Stimulated activated CD8-positive, alpha-beta memory T cell treated with anti-CD3 and anti-CD28 coated beads, Interleukin-4, amount 100 ng/mL, for 1 hour (primary cell): Measurements from ENCODE around the gene PHYKPL.

Source experiments
- DNase-seq, 2 donors: peaks; one replicate each; pipeline ENCODE4 v3.0.0-alpha.2; 2020; ENCODE audit warnings: low read depth in 2 of 2, low spot score in 1 of 2

Gene PHYKPL

GRCh38 chr5:178232124-178232919 is at the start of gene PHYKPL:
TSS of gene PHYKPL (minus strand) at chr5:178232802. CDS start at chr5:178232550, 252 bp downstream.
- peak in 1 of 2 donors; percentile 34 for DNase-seq

- no peak for DNase-seq
Measured at GRCh38 chr5:178282391-178282790, 49.8 kb upstream of the PHYKPL start.

- DNase-seq, result no peak
Measured at GRCh38 chr5:178281331-178281730, 48.7 kb upstream of the PHYKPL start.

DNA sequence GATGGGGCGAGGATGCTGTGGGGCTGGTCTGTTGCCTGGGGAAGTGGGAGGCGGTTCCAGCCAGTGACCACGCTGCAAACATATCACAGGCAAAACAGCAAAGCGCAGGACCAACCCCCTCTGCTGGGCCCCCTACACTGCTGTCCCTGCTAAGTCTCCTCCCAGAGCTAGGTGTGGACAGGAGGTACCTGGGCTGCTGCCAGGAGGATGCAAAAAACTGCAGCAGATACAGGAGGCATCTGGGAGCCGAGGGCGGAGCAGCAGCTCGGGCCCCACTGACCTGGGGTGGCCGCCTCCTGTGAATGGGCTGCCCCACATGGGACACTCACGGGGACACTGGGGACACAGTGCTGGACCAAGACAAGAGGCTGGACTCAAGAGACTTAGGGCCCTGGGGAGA is 48.0 kb upstream of the PHYKPL start:
- DNase-seq, result no peak

DNA sequence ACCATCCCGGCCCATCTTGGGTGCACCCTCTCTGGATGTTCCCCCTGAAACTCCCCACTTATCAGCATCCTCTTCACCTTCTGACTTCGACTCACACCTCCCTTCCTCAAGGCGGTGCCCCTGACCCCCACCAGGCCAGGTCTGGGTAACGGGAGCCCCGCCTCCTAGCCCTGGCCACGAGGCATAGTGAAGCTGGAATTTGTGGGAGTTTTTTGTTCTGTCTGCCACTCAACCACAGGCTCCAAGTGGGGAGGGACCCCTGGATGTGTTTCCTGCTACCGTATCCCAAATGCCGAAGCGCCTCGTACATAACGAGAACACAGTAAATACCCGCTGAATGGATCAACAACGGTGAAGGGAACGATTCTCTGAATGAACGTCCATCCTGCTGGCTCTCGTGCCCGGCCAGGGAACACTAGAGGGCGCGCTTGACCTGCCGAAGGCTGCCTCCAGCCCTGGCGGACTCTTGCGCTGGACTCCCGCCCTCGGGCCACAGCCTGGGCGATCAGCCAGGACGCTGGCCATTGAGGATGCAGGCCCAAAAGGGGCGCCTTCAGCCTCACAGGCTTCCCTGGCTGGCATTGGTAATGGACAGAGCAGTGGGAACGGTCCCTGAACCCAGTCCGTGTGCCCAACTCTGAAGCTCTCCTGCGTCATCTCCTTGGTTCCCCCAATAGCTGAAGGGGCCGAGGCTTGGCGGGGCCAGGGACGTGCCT is 47.3 kb upstream of the PHYKPL start:
- DNase-seq, result peak; percentile 22 to 27

- DNase-seq, result no peak
Measured at GRCh38 chr5:178279026-178279722, 46.6 kb upstream of the PHYKPL start.

- DNase-seq, result no peak
Measured at GRCh38 chr5:178278358-178279023, 45.9 kb upstream of the PHYKPL start.

DNA sequence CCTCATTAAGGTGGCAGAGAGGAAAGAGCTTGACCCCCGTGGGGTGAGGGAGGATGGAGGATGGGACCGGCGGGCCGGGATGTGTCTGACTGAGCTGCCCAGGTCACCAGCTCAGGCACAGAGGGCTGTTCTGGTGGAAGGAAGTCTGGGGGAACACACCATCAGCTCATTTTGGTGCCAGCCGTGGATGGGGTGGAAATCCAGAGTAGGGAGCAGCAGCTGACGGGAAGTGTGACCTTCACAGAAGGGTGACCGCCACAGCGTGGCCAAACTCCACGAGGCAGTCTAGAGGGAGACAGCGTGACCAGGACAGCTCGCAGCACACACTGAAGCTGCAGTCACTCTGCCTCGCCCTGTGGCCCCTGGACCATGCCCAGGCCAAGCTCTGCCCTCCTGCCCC is 45.3 kb upstream of the PHYKPL start:
- no peak for DNase-seq

DNA sequence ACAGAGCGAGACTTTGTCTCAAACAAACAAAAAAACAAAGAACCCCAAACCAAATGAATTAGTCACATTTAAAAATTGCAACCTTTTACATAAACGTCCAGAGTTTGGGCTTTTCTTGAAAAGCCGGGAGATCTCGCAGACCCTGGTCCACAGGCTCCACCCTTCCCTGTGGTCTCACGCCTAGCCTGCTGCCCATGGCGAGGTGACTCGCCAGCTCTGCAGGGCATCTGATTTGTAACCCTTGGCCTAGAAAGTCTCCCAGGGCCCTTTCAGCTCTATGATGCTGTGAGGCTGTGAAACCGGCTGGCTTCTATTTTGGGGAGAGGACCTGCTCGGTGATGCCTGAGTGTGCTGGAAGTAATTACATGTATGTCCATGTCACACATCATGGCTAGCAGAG is 44.7 kb upstream of the PHYKPL start:
- DNase-seq, result no peak

DNA sequence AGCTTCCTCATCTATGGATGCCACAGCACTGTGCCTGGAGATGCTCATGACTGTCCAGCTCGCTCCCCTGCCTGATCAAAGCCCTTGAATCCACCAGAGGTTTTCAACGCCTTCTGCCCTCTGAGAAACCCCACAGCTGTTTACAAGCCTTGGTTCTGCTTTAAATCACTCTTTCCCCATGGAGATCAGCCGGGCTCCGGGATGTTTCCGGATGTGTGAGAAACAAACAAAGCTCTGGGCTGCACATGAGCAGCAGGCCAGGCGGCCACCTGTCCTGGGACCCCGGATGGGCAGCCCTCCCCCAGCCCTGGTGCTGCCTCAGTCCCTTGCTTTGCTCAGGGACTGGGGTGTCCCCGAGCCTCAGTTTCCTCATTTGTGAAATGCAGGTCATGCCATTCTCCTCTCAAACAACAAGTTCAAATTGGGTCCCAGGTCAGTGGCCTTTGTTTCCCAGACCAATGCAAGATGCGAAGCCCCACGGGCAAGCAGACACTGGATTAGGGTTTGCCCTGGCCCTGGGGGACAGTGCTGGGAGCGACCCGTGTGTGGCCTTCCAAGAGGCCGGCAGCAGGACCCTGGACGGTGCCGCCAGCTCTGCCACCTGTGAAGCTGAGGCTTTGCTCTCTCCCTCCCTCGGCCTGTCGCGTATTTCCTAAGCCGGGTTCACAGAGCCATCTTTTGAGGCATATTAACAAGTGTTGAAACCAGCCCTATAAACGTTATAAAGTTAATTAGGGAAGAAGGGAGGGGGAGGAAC is 42.4 kb upstream of the PHYKPL start:
- no peak for DNase-seq

DNA sequence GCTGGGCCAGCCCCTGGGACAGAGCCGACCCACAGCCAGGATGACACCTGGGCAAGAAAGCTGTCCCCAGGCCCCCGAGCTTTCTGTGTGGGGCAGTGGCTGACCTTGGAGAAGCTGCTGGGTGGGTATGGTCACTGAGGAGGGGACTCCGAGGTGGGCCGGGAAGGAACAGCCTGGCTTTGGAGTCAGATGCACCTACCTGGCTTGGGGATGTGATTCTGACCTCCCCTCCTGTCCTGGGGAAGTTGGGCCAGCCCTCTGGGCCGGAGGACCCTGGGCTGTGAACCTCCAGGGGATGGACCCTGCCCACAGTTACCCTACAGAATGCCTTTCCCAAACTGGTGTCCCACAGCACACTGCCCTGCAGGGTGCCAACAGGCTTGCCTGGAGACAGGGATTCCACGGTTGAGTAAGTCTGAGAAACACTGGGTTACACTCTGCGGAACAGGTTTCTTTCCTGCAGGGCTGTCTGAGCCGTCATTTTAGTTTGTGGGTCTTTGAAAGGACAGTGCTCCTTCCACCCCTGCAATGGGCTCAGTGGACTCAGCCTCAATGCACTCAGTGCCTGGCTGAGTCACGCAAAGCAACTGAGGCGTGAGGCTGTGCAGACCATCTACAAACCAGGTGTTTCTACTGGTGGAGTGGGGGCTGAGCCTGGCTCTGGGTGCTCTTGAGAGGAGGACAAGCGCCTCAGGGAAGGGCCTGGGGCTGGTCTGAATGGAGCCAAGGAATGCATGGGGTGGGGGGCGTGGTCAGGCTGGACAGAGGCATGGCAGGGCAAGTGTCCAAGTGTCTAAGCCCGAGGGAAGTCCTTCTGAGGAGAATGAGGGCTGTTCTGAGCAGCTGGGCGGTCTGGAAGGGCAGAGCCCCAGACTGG is 41.3 kb upstream of the PHYKPL start:
- DNase-seq, result no peak

DNA sequence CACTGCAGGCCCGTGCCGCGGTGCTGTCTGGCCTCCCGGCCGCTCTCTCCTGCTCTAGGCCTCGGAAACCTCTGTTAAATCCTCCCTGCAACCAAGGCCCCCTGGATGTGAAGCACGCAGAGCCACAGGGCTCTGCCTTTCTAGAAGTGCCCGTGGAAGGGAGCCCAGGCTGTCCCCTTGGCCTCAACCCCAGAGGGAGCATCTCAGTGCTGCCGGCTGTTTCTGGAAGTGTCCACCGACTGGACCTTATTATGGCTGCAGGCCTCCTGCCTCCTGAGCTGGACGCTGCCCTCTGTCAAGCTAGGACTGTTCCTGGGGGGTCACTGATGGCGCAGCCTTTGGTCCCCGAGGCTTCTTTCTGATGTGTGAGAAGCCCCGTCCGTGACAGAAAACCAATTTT is 40.4 kb upstream of the PHYKPL start:
- DNase-seq, result no peak

DNA sequence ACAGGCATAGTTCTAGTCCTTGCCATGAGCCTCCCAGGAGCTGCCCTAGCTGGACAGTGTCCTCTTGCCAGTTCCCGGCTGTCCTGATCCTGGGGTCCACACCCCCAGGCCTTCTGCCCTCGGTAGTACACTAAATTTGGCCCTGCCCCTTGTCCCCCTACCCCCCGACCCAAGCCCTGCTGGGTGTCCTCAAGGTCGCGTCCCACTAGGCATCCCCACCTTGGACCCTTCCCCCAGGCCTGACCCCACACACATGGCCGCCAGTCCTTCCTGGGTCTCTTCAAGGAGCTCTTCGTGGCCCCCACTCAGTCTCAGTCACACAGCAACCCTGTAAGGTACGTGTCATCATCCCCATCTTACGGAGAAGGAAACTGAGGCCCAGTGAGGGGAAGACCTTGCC is 40.0 kb upstream of the PHYKPL start:
- DNase-seq, result no peak

DNA sequence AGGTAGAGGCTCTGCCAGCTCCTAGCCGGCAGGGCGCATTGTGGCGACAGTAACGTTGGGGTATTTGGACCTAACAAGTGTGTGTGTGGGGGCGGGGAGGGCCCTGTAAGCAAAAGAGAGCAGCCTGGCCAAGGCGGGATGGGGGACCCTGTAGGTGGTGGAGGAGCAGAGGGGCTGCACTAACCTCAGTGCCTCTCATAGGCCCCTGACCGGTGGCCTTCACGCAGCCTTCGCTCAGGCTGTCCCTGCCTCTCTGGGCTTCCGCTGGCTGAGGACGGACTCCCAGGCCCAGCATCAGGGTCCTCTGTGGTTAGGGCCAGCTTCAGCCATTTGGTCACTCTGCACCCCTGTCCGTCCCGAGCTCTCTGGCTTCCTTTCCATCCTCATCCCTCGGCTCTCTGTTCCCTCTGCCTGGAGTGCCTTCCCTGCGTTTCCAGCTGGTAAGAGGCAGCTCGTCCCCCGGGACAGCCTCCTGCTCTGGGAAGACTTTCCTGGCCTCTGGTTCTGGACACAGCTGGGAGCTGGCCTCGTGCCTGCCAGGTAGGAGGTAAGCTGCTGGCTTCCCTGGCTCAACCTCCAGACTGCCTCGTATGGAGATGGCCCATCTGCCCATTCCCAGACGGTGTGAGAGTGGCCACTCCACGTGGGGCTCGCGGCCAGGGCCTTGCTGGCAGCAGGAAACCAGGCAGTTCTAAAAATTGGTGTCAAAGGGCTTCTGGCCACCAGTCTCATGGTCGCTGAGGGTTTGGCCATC is 39.3 kb upstream of the PHYKPL start:
- no peak for DNase-seq

GRCh38 chr5:178271231-178271630 is 38.6 kb upstream of the PHYKPL start:
- DNase-seq, result no peak

DNA sequence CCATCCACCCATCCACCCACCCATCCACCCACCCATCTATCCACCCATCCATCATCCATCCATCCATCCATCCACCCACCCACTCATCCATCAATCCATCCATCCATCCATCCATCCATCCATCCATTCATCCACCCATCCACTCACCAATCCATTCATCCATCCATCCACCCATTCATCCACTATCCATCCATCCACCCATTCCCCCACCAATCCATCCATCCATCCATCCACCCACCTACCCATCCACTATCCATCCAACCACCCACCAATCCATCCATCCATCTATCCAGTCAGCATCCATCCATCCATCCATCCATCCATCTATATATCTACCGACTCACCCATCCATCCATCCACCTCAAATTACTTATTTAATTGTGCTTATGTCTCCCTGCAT is 36.9 kb upstream of the PHYKPL start:
- no peak for DNase-seq

DNA sequence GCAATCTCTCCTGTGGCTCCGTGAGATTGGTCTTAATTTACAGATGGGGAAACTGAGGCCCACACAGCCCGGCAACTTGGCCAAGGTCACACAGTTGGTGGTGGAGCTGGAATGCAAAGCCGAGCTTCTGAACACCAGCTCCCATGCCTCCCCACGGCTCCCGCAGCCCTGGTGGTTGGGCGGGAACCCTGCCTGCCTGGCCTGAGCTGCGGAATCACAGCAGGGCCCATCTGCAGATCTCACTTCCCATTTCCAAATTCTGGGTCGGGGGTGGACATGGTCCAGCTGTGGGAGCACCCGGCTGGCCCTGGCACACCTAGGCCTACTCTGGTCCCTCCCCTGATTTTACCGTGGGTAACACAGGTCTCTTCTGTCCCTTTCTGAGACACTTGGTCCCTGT is 35.3 kb upstream of the PHYKPL start:
- no peak for DNase-seq

- no peak for DNase-seq
Measured at GRCh38 chr5:178267245-178267644, 34.6 kb upstream of the PHYKPL start.

DNA sequence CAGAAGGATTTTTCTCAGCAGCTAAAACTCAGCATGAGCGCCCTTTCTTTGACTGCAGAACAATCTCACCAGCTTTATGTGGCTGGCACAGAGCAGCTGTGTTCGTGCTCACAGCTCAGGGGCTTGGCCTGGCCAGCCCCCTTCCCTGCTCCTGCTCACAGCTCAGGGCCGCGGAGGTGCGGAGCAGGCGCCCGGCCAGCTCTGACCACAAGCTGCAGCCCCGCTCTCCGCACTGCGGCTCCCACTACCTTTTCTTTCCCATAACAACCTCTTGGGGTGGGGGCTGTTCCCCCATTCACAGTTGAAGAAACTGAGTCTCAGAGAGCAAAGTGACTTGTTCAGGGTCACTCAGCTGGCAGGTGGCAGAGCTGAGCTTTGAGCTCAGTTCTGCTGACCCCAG is 34.0 kb upstream of the PHYKPL start:
- no peak for DNase-seq
